Keratinocyte (primary cell): Measurements from ENCODE around the gene UTP15.

Experiments
- EZH2 ChIP-seq: IDR thresholded peaks from one replicate; pipeline ENCODE4 v1.6.1; 2012; ENCODE audit warnings: inconsistent platforms, mild to moderate bottlenecking, low read length, moderate library complexity
- TF ChIP-seq, protein P1 (sequence below), 3 experiments: IDR thresholded peaks in 1 of 3; conservative IDR thresholded peaks in 1 of 3; optimal IDR thresholded peaks in 1 of 3; 2 replicates in 2 of 3; 3 replicates in 1 of 3; pipeline versions ENCODE3 to v1.5.1; 2011; ENCODE audit warnings: low read length in 3 of 3, mild to moderate bottlenecking in 3 of 3, moderate library complexity in 2 of 3, control low read depth in 1 of 3, inconsistent platforms in 1 of 3; ENCODE audit not compliant: insufficient read depth in 2 of 3; ENCODE audit errors: extremely low read depth in 1 of 3

DNA sequence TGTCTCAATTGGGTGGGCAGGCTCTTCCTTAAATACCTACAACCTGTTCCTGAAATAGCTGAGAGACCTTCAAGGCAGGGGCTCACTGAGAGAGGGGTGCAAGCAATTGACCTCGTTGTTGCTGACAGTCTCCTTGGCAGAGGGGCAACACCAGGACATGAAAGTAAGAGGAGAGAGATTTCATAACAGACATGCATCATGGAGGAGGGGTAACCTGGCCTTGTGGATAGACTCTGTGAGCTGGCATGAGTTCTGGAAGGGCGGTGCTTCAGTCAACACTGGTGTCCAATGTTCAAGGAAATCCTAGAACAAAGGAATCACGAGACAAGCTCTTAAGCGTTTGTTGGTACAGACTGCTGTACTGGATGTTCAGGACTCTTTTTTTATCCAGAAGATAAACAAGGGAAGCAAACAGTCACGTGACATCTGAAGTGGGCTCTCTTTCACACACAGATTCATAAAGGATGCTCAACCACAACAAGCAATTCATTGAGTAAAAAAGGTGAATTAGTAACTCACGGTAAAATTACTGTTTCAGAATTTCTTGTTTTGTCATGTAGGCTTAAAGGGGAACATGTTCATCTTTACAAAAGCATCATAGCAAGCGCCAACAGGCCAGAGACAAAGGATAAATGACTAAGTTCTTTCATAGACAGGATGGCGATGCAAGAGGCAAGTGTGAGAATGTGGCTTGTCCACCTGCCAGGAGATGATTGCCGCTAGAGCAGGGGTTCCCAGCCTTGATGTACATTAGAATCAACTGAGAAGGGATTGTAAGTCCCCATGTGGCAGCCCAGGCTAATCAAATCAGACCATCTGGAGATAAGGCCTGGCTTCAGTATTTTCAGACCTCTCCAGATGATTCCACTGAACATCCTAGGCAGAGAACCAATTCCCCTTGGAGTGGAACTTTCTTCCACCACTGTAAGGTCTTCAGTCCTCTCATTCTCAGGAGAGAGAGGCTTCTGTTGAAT, 20.8 kb upstream of the UTP15 start:
- TF ChIP-seq, protein P1, sequence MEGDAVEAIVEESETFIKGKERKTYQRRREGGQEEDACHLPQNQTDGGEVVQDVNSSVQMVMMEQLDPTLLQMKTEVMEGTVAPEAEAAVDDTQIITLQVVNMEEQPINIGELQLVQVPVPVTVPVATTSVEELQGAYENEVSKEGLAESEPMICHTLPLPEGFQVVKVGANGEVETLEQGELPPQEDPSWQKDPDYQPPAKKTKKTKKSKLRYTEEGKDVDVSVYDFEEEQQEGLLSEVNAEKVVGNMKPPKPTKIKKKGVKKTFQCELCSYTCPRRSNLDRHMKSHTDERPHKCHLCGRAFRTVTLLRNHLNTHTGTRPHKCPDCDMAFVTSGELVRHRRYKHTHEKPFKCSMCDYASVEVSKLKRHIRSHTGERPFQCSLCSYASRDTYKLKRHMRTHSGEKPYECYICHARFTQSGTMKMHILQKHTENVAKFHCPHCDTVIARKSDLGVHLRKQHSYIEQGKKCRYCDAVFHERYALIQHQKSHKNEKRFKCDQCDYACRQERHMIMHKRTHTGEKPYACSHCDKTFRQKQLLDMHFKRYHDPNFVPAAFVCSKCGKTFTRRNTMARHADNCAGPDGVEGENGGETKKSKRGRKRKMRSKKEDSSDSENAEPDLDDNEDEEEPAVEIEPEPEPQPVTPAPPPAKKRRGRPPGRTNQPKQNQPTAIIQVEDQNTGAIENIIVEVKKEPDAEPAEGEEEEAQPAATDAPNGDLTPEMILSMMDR (optimal IDR thresholded peaks at IDR 0.05 in 1 of 3, IDR thresholded peaks at IDR 0.05 in 1 of 3, conservative IDR thresholded peaks at IDR 0.05 in 1 of 3; ENCODE audit: extremely low read depth in 1 of 3, insufficient read depth in 2 of 3, low read length in 3 of 3), result no peak
- TF ChIP-seq EZH2, result no peak
